NOMO-1 treated with DMSO at 0.1 percent for 48 hours (cell line): ENCODE measurements around the gene GOLM1.

ENCODE experiments used
- DNase-seq: peaks from one replicate; lab custom pipeline; 2025; ENCODE audit not compliant: unreplicated experiment; lab: John Stamatoyannopoulos, UW

GOLM1 gene

DNA sequence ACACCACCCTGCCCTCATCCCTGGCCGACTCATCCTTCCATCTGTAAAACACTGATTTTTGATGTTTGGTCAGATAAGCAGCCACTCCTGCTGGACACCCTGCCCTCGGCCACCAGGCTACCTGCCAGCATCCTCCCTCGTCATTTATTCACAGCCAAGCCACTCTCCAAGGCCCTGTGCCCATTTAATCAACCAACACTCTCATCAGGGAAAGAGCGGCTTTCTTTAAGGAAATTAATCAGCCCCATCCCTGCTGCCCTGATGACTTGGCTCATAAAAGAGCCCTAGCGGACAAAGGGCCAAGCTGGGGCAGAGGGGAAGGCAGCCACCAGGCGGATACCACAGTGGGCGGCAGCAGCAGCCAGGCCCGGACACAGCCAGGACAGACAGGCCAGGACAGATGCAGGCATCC, 52.4 kb downstream of the GOLM1 start:
- DNase-seq, result no peak

DNA sequence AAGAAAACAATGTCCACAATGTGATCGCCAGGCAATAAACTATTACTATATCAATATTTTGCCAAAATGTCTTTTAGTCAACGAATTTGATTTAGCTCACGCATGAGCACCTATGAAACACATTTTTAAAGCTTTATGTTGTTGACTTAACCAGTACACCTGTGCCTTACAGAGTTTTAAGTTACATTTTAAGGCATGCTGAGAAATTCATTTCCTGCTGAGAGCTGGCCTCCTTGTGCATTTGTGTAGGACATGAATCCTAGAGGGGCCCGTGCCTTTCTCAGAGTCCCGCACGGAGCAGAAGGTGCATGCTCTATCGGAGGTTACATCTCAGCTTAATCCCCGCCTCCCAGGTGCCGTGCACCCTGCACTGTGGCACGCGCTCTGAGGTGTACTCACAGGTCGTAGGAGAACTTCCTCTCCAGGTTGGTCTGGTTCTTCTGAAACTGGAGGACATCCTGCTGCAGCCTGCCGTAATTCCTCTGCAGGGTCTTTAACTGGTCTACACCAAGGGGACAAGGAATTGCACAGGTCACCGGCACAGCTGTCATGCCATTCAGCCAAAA, 53.2 kb downstream of the GOLM1 start:
- no peak for DNase-seq

DNA sequence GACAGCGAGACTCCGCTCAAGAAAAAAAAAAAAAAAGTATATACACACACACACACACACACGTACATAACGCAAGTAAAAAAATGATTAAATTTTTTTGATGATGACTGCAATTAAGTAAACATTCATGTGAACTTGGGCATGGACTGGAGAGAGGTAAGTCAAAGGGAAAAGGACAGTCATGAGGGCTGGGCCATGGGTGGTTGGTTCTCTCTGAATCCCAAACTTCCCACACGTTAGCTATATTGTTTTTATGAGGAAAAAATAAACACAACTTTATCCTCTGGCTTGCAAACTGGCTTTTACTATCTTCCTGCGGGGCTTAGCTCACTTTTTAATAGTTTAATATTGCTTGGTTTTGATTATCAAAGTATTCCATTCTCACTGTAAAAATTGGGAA, 53.7 kb downstream of the GOLM1 start:
- DNase-seq, result no peak

DNA sequence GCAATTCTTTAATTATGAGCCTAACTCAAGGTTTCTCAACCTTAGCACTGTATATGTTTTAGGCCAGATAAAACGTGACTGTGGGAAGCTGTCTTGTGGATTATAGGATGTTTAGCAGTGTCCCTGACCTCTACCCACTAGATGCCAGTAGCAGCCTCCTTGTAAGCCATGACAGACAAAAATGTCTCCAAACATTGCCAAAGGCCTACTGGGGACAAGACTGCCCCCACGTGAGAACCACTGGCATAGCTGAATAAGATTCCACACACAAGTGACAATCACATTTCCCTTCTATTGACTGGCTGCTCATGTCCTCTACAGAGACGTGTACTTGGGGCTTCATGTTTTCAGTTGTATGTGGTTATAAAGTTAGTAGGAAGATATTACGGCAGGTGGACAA, 55.4 kb downstream of the GOLM1 start:
- no peak for DNase-seq

DNA sequence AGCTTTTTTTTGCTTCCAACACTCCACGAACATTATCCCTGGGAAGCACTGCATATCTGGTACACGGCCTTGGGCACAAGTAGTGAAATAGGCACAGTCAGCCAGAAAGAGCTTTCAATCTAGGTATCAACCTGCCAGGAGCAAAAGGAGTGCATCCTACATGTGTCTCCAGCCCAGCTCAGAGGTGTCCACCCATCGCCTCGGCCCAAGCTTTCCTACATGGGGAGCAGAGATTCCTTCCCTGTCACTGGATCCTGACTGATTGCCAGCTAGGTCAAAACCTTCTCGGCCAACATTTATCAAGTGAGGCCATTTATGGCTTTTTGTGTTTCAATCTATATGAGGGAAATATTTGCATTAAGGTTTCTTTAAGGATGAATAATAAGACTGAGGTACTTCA, 55.8 kb downstream of the GOLM1 start:
- no peak for DNase-seq

DNA sequence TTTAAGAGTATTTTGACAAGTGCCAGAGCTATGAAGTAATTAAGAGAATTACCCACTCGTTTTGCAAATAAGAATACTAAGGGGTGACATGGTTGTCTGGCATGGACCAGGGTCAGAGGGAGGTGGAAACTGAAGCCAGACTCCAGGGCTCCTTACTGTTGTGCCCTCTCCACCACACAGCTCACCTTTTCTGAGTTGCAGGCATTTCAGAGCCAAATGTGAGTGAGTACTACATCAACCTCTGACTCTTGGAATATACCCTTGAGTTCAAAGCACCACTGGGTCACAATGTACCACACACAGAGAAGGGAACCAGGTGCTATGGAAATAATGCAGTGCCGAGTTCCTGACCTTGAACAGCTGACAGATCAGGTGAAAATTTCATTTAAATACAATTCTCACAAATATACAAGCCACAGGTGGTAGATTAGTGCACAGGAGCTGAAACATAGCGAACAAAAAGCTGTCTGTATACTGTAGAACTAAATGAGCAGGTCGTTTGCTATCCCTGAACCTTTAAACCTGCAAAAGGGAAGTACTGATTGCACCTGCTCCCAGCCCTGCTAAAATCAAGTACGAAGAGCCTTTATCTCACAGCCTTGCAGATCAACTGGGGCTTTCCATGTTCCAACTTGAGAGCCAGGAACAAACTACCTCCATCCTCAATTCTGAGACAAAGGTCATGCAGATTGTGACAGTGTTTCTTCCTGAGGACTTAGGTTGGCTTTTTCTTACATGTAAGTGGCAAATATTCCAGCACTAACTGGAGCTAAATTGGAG, 57.0 kb downstream of the GOLM1 start:
- DNase-seq, result no peak

DNA sequence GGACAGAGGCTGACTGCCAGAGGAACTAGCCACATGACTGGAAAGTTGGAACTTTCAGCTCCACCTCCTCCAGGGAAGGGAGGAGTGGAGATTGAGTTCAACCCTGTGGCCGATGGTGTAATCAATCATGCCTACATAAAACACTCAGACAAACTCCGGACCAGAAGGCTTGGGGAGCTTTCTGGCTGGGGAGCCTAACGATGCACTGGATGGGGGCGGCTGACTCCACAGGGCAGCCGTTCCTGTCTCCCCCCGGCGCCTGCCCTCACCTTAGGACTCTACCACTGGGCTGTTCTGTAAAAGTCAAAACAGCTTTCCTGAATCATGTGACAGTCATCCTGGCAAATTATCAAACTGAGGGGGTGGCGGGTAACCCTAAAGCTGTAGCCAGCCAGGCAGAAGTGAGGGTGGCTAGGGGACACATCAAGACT, 58.0 kb downstream of the GOLM1 start:
- DNase-seq, result no peak

DNA sequence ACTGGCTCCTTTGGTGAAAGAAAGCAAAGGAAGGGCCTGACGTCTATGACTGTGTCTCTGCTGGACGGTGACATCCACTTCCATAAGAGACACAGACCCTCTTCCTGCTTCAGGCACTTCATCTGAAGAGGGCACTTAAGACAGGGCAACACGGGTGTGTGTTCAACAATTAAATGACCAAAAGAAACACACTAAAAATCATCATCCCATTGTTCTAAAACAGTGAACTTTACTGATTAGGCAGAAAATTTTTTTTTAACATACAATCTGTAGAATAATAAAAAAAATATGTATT, 58.5 kb downstream of the GOLM1 start:
- DNase-seq, result no peak

DNA sequence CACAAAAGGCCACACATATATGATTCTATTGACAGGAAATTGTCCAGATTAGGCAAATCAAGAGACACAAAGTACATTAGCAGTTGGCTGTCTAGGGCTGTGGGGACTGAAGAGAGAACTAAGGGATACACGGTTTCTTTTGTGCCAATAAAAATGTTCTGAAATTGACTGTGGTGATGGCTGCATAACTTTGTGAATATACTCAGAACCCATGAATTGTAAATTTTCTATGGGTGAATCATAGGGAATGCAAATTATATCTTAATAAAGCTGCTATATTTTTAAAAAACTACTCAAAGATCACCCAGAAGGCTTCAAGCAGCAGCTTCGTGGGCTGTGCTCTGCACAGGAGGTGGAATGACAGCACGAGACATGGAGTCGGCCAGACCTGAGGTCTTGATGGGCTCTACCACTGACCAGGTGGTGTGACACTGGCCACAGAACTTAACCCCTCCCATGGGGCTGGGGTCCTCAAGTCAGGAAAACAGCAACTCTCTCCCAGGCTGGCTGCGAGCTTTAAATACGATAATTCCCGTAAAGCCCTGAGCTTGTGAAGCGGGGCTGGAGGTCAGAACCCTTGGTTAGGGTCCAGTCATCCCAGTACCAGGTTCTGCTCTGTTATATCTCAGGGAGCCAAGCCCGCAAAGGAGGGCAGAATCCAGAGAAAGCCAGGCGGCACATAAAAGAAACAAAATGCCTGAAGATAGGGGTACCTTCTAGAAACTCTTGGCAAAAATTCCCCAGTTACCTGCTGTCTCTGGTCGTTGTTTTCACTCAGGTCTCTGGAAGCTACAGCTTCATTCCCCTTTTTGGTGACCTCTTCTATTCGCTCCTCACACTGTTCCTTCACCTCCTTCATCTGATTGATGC, 59.1 kb downstream of the GOLM1 start:
- DNase-seq, result no peak

DNA sequence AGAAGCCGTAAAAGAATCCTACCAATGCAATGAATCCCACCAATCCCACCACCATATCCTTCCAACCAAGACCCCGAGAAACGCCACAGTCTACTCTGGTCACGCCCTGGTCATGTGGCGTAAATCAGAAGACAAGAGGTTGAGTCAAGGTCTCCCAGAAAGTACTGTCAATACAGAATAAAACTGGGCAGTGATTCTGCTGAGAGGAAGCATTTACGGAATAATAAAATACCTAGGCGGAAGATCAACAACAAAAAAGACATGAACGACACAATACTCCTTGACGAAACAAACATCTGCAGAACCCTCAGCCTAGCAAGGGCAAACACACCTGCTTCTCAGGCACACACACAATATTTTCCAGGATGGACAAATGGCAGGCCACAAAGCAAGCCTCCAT, 62.8 kb downstream of the GOLM1 start:
- DNase-seq, result no peak

DNA sequence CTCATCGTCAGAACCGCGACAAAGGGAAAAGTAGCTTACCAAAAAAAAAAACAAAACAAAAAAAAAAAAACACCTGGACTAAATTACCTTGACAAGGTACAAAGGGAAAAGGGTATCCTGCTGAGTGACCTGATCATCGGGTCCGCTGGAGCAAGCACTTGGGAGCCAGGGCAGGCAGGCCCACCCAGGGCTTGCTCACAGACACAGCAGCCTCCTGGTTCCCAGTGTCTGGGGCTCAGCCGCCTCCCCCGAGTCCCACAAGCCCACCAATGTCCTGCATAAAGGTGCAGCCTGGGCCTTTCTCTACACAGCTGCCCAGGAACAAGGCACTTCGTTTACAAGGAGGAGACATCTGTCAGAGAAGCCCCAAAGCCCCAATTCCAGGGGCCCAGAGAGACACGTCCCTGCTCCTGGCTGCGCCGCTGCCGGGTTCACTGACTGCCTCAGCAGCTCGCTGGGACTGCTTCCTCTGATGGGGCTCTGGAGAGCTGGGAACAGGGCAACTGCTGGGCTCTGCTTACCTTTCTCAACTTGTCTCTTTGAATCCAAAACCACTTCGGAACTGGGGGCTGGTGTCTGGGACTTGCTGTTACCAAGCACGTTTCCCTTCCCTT, 63.4 kb downstream of the GOLM1 start:
- no peak for DNase-seq

DNA sequence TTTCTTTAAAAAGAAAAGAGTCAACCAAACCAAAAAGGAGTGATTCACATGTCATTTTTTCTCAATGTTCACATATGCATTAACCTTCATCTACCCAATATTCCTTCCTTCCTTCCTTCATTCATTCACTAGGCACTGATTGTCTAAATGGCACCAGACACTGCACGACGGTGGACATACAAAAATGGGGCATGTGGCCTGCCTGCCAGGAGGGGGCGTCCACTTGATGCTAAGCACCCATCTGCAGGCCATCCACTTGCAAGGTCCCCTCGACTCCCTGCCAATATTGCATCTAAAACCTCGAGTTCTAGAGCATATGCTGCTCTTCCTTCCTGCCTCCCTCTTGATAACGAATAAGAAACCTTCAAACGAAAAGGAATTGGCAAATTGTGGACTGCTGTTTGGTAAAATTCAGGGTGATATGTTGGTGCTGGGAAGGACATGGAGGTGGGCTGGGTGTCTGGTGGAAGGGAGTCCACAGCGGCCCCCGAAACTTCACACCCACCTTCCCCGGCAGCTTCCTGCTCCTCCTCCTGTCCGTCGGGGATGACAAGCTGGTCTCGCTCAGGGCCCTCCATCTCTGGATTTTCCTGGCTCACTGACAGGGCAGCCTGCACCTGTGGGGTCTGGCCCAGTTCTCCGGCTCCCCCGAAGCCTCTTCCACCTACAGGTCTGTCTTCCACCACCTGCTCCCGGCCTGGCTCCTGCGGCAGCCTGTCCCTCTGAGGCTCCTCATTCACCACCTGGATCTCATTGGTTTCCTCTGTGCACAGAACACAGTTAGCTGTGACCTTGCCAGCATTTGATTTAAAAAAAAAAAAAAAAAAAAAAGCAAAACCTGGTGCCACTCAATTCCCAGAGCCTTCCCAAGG, 64.3 kb downstream of the GOLM1 start:
- DNase-seq, result no peak

DNA sequence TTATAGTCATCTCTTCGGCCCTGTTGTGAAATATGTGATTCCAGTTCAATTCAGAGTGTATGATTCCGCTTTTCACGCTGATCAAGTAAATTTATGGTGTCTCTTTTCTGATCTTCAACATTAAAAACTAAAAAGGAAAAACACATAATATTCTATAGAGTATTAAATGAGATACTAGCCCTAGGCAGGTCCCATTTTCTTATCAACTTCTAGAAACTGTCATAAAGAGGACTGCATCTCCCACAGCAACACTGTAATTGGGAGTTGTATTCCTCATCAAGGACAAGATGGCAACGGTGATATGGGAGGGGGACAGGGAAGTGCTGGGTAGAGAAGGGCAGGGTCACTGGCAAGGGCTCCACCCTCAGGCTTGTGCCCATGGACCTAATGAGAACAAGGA, 71.6 kb downstream of the GOLM1 start:
- DNase-seq, result no peak

DNA sequence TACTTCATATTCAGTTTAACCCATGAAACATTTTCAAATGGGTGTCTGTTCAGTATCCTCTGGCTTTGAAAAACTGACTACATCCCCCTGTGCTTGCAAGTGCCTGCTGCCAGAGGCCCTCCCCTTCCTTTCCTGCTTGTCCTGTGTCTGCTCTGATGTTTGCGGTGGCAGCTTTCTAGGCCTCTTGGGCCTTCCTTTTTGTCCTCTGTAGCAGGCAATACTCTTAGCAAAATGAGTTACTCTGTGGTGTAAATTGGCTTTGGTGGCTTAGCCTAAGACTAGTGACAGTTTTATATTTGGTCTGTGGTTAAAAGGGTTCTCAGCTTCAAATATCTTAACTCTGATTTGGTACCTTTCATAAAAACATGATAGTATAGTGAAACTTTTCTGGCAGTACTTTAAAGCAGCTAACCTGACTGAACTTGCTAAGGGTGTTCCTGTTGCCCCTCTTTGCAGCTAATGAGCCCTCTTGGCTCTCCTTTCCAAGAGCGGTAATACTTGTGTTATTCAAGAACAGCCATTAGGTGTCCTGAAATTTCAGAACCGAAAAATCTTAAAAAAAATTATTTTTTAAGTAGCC, 76.6 kb downstream of the GOLM1 start:
- DNase-seq, result no peak

DNA sequence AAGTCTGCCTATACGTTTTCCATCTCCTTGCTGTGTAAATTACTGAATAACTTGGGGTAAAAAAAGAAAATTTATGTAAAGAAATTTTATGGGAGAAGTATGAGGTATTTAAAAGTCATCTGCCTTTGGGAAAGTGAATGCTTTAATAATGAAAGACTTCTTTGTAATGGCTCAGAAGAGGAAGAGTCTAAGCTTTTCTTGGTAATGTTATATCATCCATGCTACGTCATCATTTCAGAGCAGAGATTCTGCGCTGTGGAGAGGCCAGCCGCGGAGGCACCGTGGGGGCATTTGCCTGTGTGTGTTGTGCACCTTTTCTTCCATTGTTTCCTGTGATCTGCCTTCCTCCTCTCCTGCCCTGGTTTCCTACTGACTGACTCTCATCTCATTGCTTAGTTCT, 78.2 kb downstream of the GOLM1 start:
- DNase-seq, result no peak

DNA sequence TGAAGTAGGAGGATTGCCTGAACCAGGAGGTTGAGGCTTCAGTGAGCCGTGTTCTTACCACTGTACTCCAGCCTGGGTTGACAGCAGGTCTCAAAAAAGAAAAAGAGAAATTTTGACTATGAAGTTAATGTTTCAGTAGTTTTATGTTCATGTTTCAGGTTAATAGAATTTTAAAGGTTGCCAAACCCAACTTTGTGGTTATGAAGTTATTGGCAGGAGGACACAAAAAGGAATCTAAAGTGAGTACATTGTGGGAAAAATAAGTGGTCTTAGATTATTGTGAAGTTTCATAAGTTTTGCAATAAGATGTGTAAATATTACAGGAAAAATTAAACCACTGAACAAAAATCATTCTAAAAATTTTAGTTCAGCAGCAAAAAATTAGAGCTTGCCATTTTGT, 78.6 kb downstream of the GOLM1 start:
- DNase-seq, result no peak

DNA sequence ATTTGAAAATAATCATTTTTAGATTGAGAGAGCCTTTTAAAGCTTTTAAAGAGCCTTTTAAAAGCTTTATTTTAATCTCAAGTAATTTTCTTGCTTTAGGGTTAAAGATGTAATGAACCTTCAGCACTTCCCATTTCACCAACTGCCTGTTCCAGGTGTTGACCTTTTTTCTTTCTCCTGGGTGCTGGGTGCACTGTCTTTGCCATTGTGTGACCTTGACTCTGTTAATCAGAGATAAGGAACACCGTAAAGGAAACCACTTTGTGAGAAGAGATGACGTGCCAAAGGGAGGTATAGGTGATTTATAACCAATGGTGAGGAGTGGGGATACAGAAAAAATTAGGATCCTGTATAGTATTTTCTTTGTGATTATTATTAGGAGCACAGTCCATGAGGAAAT, 90.2 kb downstream of the GOLM1 start:
- DNase-seq, result no peak

DNA sequence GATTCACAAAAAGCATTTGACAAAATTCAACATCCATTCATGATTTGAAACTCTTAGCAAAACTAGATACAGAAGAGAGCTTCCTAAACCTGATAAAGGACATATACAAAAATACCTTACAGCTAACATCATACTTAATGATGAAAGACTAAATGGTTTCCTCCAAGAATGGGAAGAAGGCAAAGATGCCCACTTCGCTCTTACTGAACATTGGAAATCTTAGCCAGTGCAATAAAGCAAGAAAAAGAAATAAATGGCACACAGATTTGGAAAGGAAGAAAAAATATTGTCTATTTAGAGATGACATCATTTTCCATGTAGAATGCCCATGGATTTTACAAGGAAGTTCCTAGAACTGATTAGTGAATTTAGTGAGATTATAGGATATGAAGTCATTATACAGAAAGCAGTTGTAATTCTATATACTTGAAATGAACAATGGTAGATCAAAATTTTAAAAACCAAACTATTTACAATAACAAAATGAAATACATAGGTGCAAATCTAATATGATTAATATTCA, 94.0 kb downstream of the GOLM1 start:
- DNase-seq, result no peak

DNA sequence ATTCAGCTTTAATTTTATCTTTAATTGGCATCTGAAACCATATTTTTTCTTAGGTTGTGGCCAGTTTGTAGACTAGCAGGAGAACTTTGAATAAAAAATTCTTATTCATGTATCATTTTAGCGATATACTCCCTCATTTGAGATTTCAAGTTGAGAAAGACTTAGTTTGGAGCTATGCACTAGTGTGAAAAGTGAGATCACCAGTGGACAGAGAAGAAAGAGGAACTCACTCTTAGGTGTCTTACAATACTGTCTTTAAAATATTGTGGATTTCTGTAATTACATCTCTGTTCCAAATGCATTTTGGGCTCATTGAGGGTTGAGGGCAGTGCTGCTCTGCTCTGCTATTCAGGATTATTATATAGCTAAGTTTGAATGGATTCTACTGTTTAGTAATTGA, 103.8 kb downstream of the GOLM1 start:
- peak; percentile 3 for DNase-seq

DNA sequence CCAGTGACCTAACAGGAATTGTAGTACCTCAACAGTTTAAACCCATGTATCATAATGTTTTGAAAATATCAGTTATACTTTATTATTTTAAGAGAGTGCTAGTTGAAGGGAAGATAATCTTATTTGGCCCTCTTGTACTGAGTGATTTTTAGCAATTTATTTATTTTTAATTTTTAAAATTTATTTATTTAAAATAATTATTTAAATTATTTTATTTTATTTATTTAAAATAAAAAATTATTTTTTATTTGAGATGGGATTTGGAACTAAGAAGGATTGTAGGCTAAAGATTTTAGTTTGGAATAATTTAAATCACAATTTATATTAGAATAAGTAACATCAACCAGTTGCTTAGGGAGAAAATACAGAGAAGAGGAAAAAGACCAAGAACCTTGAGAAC, 104.3 kb downstream of the GOLM1 start:
- no peak for DNase-seq
